ENCODE measurements around the gene LRRC46. TPM values are rescaled to one million over a fixed set of nuclear protein-coding genes. Genes with fewer than 3 reads are reported as not detected.

Gene LRRC46
- total RNA-seq, 2 experiments from 2014 or later: 0.31 to 0.52 TPM

DNA sequence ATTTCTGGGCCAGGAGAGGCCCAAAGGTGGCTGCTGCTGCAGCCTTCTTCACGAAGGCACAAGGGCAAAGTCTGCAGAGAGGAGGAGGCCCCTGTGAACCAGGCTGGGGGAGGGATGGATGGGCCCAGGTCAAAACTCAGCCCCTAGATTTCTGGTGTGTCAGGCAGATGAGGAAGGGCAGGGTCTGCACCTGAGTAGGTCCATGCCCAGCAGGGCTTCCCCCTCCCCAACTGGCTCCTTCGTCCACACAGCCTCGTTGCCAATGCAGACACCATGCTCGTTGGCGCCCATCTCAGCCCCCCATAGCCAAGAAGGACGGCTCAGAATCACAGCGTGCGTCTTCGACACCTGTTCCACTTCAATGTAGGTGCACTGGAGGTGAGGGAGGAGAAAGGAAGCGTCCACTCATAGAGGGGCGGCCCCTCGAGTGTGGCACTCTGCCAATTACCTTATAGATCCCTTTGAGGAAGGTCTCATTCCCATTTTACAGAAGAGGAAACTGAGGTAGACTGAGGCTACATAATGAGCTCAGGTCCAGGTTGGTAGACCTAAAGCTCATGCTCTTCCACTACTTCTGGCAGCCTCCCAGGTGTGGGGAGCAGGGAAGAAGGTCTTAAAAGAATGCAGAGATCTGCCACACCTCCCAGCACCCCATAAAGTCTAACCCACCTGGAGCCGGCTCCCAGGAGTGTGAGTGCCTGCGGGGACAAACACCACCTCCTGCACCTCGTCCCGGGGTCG is 8.7 kb downstream of the LRRC46 start:
- Mint-ChIP-seq H3K4me3 (peak overlapping the region; percentile 100), H3K27me3 (ENCODE audit: low read depth) (peaks cover 5% of the 10 kb centered on the region), H3K4me1 (ENCODE audit: low read depth) (peaks cover 43% of the 10 kb centered on the region), H3K9me3 (no peaks in the 10 kb centered on the region), H3K27ac (no peak overlapping the region), H3K36me3 (ENCODE audit: low read depth) (peaks cover 5% of the 10 kb centered on the region)
- intact Hi-C loops (cut with micrococcal nuclease): loop anchor here (2.0 to 10.0 kb wide), 2 partner anchors 179 to 265 kb away; partner anchors contain the start of genes CBX1 and SNX11
- no peak for DNase-seq
- CTCF ChIA-PET: interaction anchor here (0.6 to 14.9 kb wide), 9 partner anchors 9 to 180 kb away, joined by 3 to 460 read pairs (median 9); partner anchors contain the start of genes CDK5RAP3, LRRC46, MRPL10 and SP2

DNA sequence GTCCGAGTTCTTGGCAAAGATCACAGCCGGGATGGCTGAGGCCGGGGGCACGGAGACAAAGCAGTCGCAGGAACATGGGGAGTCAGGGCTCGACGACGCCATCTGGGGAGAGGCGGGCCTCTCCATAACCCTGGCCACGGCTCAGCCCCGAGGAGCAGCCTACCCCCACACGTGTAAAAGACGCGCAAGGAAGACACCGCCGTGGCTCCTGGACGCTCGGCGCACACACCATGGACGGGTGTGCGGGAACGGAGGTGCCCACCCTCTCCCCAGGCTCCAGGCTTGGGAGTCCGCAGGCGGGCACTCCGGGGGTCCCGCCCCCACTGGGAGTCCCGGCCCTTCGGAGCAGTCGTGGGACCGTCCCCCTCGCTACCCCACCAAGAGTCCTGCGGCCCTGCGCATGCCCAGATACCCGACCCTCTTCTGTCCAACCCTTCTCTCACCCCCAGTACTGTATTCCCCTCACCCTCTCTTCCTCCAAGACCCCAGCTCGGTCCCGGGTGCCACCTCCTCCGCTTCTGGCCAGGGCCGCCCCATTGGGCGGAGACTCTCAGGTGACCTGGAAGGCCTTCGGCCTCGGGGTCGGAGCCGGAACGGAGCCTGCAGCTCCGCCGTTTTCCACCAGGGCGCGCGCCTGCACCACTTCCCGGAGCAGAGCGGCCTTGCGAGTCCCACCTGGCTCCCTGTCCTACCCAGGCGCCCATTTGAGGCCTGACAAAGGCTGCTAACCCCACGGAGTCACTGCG is 9.4 kb downstream of the LRRC46 start, which contains the start of gene SCRN2:
TSS of gene SCRN2 (minus strand) at position 532 of the 746 bp plus-strand sequence. CDS start at position 102, 430 bp downstream.
- H3K27me3 Mint-ChIP-seq (ENCODE audit: low read depth): peaks cover 12% of the 10 kb centered on the region
- intact Hi-C loops (cut with micrococcal nuclease): loop anchor here (2.0 to 10.0 kb wide), 2 partner anchors 178 to 264 kb away; partner anchors contain the start of genes CBX1 and SNX11
- peak; percentile 93 for DNase-seq
- CTCF ChIA-PET: interaction anchor here (0.6 to 14.9 kb wide), 20 partner anchors 9 to 1504 kb away, joined by 3 to 460 read pairs (median 4); partner anchors contain the start of genes CDK5RAP3, LRRC46, MRPL10 and SP2
- H3K36me3 Mint-ChIP-seq (ENCODE audit: low read depth): peaks cover 1% of the 10 kb centered on the region
- peak within 1 kb of the TSS; percentile 85 for H3K27ac Mint-ChIP-seq
- H3K4me1 Mint-ChIP-seq (ENCODE audit: low read depth): peaks cover 35% of the 10 kb centered on the region
- peak within 1 kb of the TSS; percentile 100 for H3K4me3 Mint-ChIP-seq
- no peaks in the 10 kb centered on the region for H3K9me3 Mint-ChIP-seq

DNA sequence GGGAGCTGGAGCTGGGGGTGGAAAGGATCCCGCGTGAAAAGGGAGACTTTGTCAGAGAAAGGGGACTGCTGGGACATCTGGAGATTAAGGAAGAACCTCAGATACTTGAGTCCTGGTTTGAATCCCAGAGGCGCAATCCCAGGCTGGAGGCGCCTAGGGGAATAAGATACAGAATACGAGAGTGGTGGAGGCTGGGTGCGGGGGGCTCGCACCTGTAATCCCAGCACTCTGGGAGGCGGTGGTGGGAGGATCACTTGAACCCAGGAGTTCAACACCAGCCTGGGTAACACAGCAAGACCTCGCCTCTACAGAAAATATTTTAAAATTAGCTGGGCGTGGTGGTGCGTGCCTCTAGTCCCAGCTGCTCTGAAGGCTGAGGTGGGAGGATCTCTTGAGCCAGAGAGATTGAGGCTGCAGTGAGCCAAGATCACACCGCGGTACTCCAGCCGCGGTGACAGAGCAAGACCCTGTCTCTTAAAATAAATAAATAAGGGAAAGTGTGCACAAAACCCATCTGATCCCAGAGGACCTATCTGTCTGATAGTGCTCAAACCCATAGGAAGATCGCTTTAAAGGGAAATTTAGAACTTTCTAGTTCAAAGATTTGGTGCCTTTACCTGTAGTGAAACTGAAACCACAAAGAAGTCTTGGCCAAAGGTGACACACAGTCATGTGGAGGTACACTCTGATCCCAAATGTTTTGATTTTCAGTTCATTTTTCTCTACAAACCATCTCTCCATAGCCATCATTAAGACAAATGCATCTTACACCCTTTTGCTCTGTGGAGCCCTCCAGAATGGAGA is 10.2 kb downstream of the LRRC46 start:
- intact Hi-C loops (cut with micrococcal nuclease): loop anchor here (2.0 to 10.0 kb wide), 4 partner anchors 105 to 263 kb away; partner anchors contain the start of genes CBX1, CDK5RAP3 and SNX11
- peaks cover 33% of the 10 kb centered on the region for H3K4me1 Mint-ChIP-seq (ENCODE audit: low read depth)
- H3K36me3 Mint-ChIP-seq (ENCODE audit: low read depth): peaks cover 1% of the 10 kb centered on the region
- H3K27ac Mint-ChIP-seq: peak overlapping the region; percentile 85
- H3K27me3 Mint-ChIP-seq (ENCODE audit: low read depth): peaks cover 19% of the 10 kb centered on the region
- H3K4me3 Mint-ChIP-seq: peak overlapping the region; percentile 100
- CTCF ChIA-PET: interaction anchor here (0.6 to 14.9 kb wide), 21 partner anchors 8 to 1503 kb away, joined by 3 to 460 read pairs (median 5); partner anchors contain the start of genes CDK5RAP3, LRRC46, MRPL10 and SP2
- H3K9me3 Mint-ChIP-seq: no peaks in the 10 kb centered on the region
- no peak for DNase-seq

DNA sequence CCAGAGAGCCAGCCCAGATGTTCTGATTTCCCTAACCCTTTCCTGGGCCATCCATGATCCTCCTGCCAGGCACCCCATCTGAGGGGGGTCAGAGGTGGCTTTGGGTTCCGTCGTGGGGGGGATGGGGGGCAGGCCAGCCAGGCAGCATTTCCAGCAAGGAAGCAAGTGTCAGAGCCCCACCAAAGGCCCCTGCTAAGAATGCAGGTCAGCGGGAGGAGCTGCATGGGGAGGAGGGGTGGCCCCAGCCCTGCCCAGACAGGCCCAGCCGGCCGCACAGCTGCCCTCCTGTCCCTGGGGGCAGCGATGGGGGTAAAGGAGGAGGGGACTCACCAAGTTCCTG is 11.9 kb downstream of the LRRC46 start:
- Mint-ChIP-seq H3K4me3 (no peak overlapping the region), H3K9me3 (no peaks in the 10 kb centered on the region), H3K36me3 (ENCODE audit: low read depth) (peaks cover 1% of the 10 kb centered on the region), H3K27ac (no peak overlapping the region), H3K4me1 (ENCODE audit: low read depth) (peaks cover 38% of the 10 kb centered on the region), H3K27me3 (ENCODE audit: low read depth) (peaks cover 29% of the 10 kb centered on the region)
- CTCF ChIA-PET: interaction anchor here (1.0 to 14.9 kb wide), 11 partner anchors 9 to 175 kb away, joined by 3 to 460 read pairs (median 9); partner anchors contain the start of genes SP2 and SP6
- intact Hi-C loops (cut with micrococcal nuclease): loop anchor here (1.0 to 10.0 kb wide), 4 partner anchors 47 to 261 kb away; partner anchors contain the start of genes CBX1, CDK5RAP3 and SNX11
- no peak for DNase-seq

DNA sequence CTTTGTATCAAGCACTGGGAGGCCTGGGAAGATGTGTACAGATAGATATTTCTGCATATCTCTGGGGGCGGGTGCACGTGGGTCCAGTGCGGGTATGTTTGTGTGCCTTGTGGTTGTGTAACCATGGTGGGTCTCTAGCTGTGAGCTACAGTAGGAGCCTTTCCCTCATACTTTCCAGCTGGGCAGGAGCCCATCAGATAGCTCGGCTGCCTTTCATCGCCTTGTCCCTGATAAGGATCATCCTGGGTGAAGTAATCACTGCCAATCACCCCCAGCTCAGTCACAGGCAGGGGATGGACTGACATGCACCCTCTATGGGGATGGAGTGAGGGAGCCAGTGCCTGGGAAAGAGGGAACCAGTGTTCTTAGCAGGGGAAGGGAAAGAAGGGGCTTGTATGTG is 12.8 kb downstream of the LRRC46 start:
- Mint-ChIP-seq H3K27me3 (ENCODE audit: low read depth) (peaks cover 38% of the 10 kb centered on the region), H3K9me3 (no peaks in the 10 kb centered on the region), H3K4me3 (no peak overlapping the region), H3K27ac (no peak overlapping the region), H3K36me3 (ENCODE audit: low read depth) (peaks cover 1% of the 10 kb centered on the region), H3K4me1 (ENCODE audit: low read depth) (peaks cover 38% of the 10 kb centered on the region)
- CTCF ChIA-PET: interaction anchor here (1.1 to 14.9 kb wide), 8 partner anchors 8 to 178 kb away, joined by 3 to 460 read pairs (median 4); partner anchors contain the start of genes SP2 and SP6
- intact Hi-C loops (cut with micrococcal nuclease): loop anchor here (10.0 kb wide), 1 partner anchor 261 kb away; the partner anchor contains the start of genes CBX1 and SNX11
- DNase-seq: no peak

DNA sequence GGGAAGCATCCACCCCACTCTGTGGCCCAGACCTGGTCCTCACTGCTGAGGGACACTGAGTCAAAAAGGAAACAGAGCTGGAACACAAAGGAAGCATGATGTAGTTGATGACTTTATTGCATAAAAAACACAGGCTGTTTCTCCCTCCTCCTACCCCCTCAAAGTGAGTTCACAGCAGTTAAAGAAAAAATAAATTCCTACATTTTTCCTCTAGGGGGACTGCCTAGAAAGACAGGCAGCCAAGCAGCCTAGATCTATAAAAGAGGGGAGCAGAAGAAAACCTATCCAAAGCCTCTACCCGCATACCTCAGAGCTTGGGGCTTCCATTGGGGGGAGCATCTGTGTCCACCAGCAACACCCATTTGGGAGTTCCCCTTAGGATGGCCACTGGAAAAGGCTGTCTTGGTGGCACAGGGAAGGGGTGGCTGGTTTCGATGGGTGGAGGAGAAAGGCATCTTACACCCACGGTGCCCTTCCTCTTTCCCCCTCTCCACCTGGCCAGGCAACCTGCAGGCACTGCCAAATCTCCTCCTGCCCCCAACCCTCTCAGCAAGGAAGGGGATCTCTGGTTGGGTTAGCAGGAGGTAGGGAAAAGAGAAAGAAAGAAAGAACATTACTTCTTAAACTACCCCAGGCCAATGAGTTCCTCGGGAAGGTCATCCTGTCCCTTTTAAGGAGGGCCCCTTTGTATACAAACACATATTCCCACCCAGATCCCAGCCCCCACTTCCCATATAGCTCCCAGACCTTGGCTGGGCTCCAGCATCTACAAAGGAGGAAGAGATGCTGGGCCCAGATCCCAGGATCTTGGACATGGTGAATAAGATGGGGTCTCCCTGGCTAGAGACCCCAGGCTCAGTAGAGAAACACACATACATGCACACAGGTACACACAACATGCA is 13.6 kb downstream of the LRRC46 start:
- no peak overlapping the region for H3K27ac Mint-ChIP-seq
- H3K36me3 Mint-ChIP-seq (ENCODE audit: low read depth): peaks cover 1% of the 10 kb centered on the region
- H3K27me3 Mint-ChIP-seq (ENCODE audit: low read depth): peaks cover 46% of the 10 kb centered on the region
- intact Hi-C loops (cut with micrococcal nuclease): loop anchor here (10.0 kb wide), 1 partner anchor 260 kb away; the partner anchor contains the start of genes CBX1 and SNX11
- CTCF ChIA-PET: interaction anchor here (0.7 to 14.9 kb wide), 9 partner anchors 10 to 191 kb away, joined by 3 to 460 read pairs (median 4); partner anchors contain the start of gene SP2
- H3K4me3 Mint-ChIP-seq: no peak overlapping the region
- H3K9me3 Mint-ChIP-seq: no peaks in the 10 kb centered on the region
- H3K4me1 Mint-ChIP-seq (ENCODE audit: low read depth): peaks cover 34% of the 10 kb centered on the region
- no peak for DNase-seq

DNA sequence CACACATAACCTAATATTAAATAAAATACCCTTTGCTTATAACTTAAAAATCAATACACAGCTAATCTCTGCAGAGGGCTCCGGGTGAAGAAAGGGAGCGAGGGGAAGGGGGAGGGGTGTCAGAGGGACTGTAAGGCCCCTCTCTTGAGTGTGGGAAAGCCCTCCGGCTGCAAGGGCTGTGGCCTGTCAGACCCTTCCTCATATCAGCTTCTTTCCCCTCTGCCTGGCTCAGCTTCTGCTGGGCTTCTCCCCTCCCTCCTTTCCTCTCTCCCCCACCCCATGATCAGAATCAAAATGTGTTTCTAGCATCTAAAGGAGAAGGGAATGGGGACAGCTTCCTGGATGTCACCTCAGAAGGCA is 14.2 kb downstream of the LRRC46 start:
- Mint-ChIP-seq H3K9me3 (no peaks in the 10 kb centered on the region), H3K27me3 (ENCODE audit: low read depth) (peaks cover 52% of the 10 kb centered on the region), H3K36me3 (ENCODE audit: low read depth) (peaks cover 1% of the 10 kb centered on the region), H3K4me3 (no peak overlapping the region), H3K27ac (no peak overlapping the region), H3K4me1 (ENCODE audit: low read depth) (peaks cover 33% of the 10 kb centered on the region)
- CTCF ChIA-PET: interaction anchor here (0.7 to 14.9 kb wide), 4 partner anchors 10 to 191 kb away, joined by 3 to 460 read pairs (median 4); partner anchors contain the start of gene SP2
- no peak for DNase-seq
- intact Hi-C loops (cut with micrococcal nuclease): loop anchor here (10.0 kb wide), 1 partner anchor 259 kb away; the partner anchor contains the start of genes CBX1 and SNX11

DNA sequence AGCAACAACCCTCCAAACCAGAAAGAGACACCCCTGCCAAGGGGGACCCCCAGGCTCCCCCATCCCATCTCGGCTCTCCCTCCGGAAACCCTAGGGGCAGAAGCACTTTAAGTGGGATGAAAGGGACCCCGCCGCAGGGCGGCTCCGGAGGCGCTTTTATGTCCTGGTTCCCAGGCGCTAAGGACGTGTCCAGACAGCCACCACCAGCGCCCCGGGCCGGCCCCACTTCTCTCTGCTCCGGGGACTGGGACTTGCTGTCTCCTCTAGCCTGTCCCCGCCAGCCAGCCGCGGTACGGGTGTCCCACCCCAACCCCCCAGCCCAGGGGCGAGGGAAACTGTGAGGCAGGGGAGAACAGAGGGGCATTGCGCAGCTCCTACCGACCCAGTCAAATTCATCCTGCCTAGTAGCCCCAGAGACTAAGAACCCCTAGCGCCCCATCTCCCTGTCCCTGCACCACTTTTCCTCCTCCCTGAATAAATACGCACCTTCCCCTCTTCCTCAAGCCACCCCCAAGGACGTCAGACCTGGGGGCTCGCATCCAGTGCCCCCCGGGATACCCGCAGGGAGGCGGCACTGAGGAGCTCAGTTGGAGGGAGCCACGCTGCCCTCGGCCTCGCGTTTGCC is 15.4 kb downstream of the LRRC46 start:
- Mint-ChIP-seq H3K4me3 (no peak overlapping the region), H3K27ac (no peak overlapping the region), H3K27me3 (ENCODE audit: low read depth) (peaks cover 55% of the 10 kb centered on the region), H3K4me1 (ENCODE audit: low read depth) (peaks cover 28% of the 10 kb centered on the region), H3K36me3 (ENCODE audit: low read depth) (no peaks in the 10 kb centered on the region), H3K9me3 (no peaks in the 10 kb centered on the region)
- intact Hi-C loops (cut with micrococcal nuclease): loop anchor here (1.0 to 10.0 kb wide), 2 partner anchors 43 to 258 kb away; partner anchors contain the start of genes CBX1 and SNX11
- CTCF ChIA-PET: interaction anchor here (0.7 to 14.9 kb wide), 9 partner anchors 10 to 123 kb away, joined by 3 to 460 read pairs (median 3); partner anchors contain the start of gene SP2
- DNase-seq: no peak

DNA sequence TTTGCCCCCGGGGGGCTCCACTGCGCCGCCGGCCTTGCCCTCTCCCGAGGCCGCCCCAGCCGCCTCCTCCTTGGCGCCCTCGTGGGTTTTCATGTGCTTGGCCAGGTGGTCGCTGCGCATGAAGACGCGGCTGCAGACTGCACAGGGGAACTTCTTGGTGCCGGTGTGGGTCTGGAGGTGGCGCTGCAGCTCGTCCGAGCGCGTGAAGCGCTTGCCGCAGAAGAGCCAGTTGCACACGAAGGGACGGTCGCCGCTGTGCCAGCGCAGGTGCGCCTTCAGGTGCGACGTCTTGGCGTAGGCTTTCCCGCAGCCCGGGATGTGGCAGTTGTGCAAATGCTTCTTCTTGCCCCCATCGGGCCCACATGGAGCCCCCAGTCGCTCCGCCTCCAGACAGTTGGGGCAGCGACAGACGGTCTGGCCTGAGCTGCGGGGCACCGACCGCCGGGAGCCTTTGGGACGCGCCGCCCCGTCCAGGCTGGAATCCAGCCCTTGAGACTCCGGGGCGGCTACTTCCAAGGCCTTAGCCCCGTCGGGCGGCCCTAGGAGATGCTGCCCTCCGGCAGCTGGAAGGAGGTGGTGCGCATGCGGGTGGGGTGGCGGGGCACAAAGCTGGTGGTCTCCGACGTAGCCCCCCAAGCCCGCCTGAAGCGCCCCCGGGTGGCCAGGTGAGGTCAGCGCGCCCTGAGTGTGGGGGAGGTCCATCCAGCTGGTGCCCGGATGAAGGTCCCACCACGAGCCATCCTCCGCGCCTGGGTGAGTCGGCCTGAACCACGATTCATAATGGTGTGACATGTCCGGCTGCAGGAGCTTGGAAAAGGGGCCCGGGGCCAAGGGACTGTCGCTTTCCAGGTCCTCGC is 16.1 kb downstream of the LRRC46 start:
- H3K36me3 Mint-ChIP-seq (ENCODE audit: low read depth): no peaks in the 10 kb centered on the region
- peaks cover 63% of the 10 kb centered on the region for H3K27me3 Mint-ChIP-seq (ENCODE audit: low read depth)
- no peak overlapping the region for H3K27ac Mint-ChIP-seq

More for the DNA sequence above, 16.1 kb downstream of the LRRC46 start:
- Mint-ChIP-seq H3K4me3 (no peak overlapping the region), H3K4me1 (ENCODE audit: low read depth) (peaks cover 28% of the 10 kb centered on the region), H3K9me3 (no peaks in the 10 kb centered on the region)
- CTCF ChIA-PET: interaction anchor here (0.6 to 14.9 kb wide), 7 partner anchors 9 to 674 kb away, joined by 3 to 460 read pairs (median 4); partner anchors contain the start of gene SP2
- intact Hi-C loops (cut with micrococcal nuclease): loop anchor here (1.0 to 10.0 kb wide), 2 partner anchors 43 to 257 kb away; partner anchors contain the start of genes CBX1 and SNX11
- peak; percentile 55 for DNase-seq

Measured in activated naive CD4-positive, alpha-beta T cell treated with anti-CD3 and anti-CD28 coated beads for 36 hours (primary cell).